Subcutaneous abdominal adipose tissue (tissue), 5 donors: Measurements from ENCODE around the gene FAN1.

Experiments used
- H3K27ac ChIP-seq: one replicate; pipeline ENCODE4 v1.7.0; 2013; ENCODE audit warnings: low read depth, mild to moderate bottlenecking, inconsistent platforms, low read length, moderate library complexity
- H3K27me3 ChIP-seq, 5 donors: one replicate each; pipeline ENCODE4 v1.7.0; 2013; ENCODE audit warnings: low read length in 5 of 5, inconsistent platforms in 1 of 5; ENCODE audit not compliant: control insufficient read depth in 5 of 5, insufficient read depth in 4 of 5
- H3K36me3 ChIP-seq, 5 donors: one replicate each; pipeline ENCODE4 v1.7.0; 2013; ENCODE audit warnings: low read length in 5 of 5; ENCODE audit not compliant: control insufficient read depth in 5 of 5, insufficient read depth in 5 of 5
- H3K4me1 ChIP-seq, 5 donors: one replicate each; pipeline ENCODE4 v1.7.0; 2013; ENCODE audit warnings: low read length in 5 of 5, mild to moderate bottlenecking in 3 of 5, moderate library complexity in 1 of 5; ENCODE audit not compliant: control insufficient read depth in 5 of 5, insufficient read depth in 5 of 5
- H3K4me3 ChIP-seq, 5 donors: one replicate each; pipeline ENCODE4 v1.7.0; 2013; ENCODE audit warnings: low read length in 5 of 5, low read depth in 1 of 5
- H3K9ac ChIP-seq, 5 donors: one replicate each; pipeline ENCODE4 v1.7.0; 2013; ENCODE audit warnings: low read length in 5 of 5, mild to moderate bottlenecking in 4 of 5, moderate library complexity in 3 of 5
- H3K9me3 ChIP-seq, 5 donors: one replicate each; pipeline ENCODE4 v1.7.0; 2013; ENCODE audit warnings: low read length in 5 of 5; ENCODE audit not compliant: control insufficient read depth in 5 of 5
- donor health status: healthy.
- donor health status: healthy.
- donor health status: healthy.
- donor health status: healthy.
- donor health status: healthy.

Gene FAN1

DNA sequence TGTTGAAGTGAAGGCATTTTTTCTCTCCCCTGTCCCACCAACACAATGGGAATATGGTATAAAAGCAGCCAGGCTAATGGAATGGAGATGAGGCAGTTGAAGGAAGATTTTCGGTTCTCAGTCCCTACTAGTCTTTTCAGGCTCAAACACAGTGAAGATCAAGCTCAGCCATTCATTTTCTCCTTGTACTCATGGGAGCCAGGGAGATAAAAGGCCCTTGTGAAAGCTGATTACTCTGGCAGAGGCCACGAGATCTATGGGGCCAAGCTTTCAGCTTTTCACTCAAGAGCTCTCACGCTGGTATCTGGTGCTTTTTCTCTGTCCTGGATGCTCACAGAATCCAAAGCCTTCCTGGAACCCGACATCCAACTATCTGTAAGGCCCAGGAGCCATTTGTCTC, 14.5 kb upstream of the FAN1 start:
- Histone ChIP-seq H3K4me1 (no peaks in the 10 kb centered on the region), H3K4me3 (no peak overlapping the region), H3K9me3 (no peaks in the 10 kb centered on the region), H3K27ac (no peak overlapping the region), H3K9ac (no peak overlapping the region), H3K27me3 (peaks cover 0 to 2% (median 0%) of the 10 kb centered on the region in 5 donors), H3K36me3 (no peaks in the 10 kb centered on the region)

GRCh38 chr15:30895461-30896210, 8.1 kb upstream of the FAN1 start:
- H3K4me3 ChIP-seq = no peak overlapping the region
- H3K9me3 ChIP-seq = no peaks in the 10 kb centered on the region

DNA sequence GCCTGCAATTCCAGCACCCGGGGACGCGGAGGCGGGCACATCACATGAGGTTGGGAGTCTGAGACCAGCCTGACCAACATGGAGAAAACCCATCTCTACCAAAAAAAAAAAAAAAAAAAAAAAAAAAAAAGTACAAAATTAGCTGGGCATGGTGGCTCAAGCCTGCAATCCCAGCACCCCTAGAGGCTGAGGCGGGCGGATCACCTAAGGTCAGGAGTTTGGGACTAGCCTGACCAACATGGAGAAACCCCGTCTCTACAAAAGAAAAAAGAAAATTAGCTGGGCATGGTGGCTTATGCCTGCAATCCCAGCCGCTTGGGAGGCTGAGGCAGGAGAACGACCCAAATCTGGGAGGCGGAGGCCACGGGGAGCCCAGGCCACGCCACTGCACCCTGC, 7.5 kb upstream of the FAN1 start:
- no peaks in the 10 kb centered on the region for H3K9me3 ChIP-seq
- no peak overlapping the region for H3K4me3 ChIP-seq
- no peaks in the 10 kb centered on the region for H3K4me1 ChIP-seq
- no peak overlapping the region for H3K9ac ChIP-seq
- H3K27ac ChIP-seq = no peak overlapping the region
- H3K27me3 ChIP-seq = no peaks in the 10 kb centered on the region
- H3K36me3 ChIP-seq = no peaks in the 10 kb centered on the region

More at GRCh38 chr15:30895461-30896210, 8.1 kb upstream of the FAN1 start:
- Histone ChIP-seq H3K4me1 (no peaks in the 10 kb centered on the region), H3K36me3 (no peaks in the 10 kb centered on the region), H3K27ac (no peak overlapping the region), H3K9ac (no peak overlapping the region), H3K27me3 (no peaks in the 10 kb centered on the region)

DNA sequence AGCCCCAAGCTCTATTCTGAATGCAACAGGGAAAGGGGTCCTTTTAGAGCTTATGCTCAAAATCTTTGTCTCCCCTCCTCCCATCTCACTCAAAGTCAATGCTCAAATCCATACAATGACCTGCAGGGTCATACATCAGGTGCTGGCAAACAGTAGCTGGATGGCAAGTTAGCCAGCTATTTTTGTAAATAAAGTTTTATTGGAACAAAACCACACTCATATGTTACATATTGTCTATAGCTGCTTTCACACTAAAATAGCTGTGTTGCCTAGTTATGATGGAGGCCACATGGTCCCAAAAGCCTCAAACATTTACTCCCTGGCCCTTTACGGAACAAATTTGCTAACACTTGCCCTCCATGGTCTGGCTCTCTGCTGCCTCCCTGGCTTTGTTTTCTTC, 1.8 kb upstream of the FAN1 start:
- Histone ChIP-seq H3K27ac (no peak overlapping the region), H3K9ac (no peak overlapping the region), H3K27me3 (no peaks in the 10 kb centered on the region), H3K9me3 (no peaks in the 10 kb centered on the region), H3K4me1 (peaks cover 0 to 17% (median 13%) of the 10 kb centered on the region in 5 donors), H3K36me3 (no peaks in the 10 kb centered on the region), H3K4me3 (no peak overlapping the region)

DNA sequence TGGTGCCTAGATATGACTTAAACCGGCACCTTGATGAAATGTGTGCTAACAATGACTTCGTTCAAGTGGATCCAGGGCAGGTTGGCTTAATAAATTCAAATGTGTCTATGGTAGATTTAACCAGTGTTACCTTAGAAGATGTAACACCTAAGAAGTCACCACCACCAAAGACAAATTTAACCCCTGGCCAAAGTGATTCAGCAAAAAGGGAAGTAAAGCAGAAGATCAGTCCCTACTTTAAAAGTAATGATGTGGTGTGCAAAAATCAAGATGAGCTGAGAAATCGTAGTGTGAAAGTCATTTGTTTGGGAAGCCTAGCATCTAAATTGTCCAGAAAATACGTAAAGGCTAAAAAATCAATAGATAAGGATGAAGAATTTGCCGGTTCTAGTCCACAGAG, 1.1 kb downstream of the FAN1 start:
- Histone ChIP-seq H3K36me3 (peaks cover 7 to 15% (median 11%) of the 10 kb centered on the region in 5 donors), H3K4me3 (peak overlapping the region in 2 of 5 donors; percentile 77 to 97), H3K9ac (peak overlapping the region in 1 of 5 donors; percentile 84), H3K9me3 (no peaks in the 10 kb centered on the region), H3K27ac (no peak overlapping the region), H3K27me3 (no peaks in the 10 kb centered on the region), H3K4me1 (peaks cover 0 to 17% (median 13%) of the 10 kb centered on the region in 5 donors)

DNA sequence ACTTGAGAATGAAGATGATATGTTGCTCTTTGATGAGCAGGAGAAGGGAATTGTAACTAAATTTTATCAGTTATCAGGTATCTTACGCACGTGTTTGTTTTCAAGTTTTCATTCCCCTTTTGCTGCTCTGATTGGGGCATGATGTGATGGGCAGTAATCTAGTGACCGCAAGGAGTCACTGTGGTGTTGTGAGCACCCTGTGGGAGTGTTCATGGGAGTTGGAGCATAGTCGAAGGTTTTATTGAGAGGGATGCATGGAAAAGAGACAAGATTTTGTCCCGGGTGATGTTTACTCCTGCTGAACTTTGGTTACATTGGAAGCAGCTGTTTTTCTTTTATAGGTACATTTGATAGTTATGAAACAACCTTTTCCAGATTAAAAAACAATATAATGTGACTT, 2.1 kb downstream of the FAN1 start:
- no peak overlapping the region for H3K4me3 ChIP-seq
- peaks cover 0 to 17% (median 13%) of the 10 kb centered on the region in 5 donors for H3K4me1 ChIP-seq
- H3K9me3 ChIP-seq = no peaks in the 10 kb centered on the region
- H3K9ac ChIP-seq = no peak overlapping the region
- peaks cover 10 to 22% (median 15%) of the 10 kb centered on the region in 5 donors for H3K36me3 ChIP-seq
- H3K27me3 ChIP-seq = no peaks in the 10 kb centered on the region
- H3K27ac ChIP-seq = no peak overlapping the region

GRCh38 chr15:30906366-30906765, 2.7 kb downstream of the FAN1 start:
- Histone ChIP-seq H3K36me3 (peaks cover 12 to 26% (median 15%) of the 10 kb centered on the region in 5 donors), H3K4me3 (no peak overlapping the region), H3K4me1 (peaks cover 0 to 17% (median 13%) of the 10 kb centered on the region in 5 donors), H3K9ac (no peak overlapping the region), H3K9me3 (no peaks in the 10 kb centered on the region), H3K27me3 (no peaks in the 10 kb centered on the region), H3K27ac (no peak overlapping the region)

- Histone ChIP-seq H3K9me3 (no peaks in the 10 kb centered on the region), H3K27ac (no peak overlapping the region), H3K27me3 (no peaks in the 10 kb centered on the region), H3K4me1 (no peaks in the 10 kb centered on the region), H3K4me3 (no peak overlapping the region), H3K36me3 (peaks cover 21 to 71% (median 51%) of the 10 kb centered on the region in 5 donors), H3K9ac (no peak overlapping the region)
Observed at GRCh38 chr15:30913761-30914160, 10.0 kb downstream of the FAN1 start.

DNA sequence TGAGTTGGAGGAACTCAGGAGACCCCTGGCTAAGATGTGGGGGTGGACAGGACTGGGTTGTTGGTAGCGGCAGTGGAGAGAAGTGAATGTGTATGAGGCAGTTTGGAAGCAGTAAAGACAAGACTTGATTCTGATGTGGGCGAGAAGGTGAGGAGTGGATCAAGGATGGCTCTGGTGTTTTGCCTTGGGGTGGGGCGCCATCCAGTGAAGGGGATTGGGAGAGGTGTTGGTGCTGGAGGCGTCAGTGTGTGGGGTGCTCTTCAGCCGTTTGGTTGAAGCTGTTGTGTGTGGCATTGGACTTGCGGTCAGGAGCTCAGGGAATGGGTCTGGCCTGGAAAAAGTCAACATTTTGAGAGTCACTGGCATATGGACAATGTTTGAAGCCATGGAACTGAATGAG, 13.3 kb downstream of the FAN1 start:
- Histone ChIP-seq H3K4me1 (peaks cover 0 to 13% (median 11%) of the 10 kb centered on the region in 5 donors), H3K9me3 (no peaks in the 10 kb centered on the region), H3K36me3 (peaks cover 12 to 81% (median 58%) of the 10 kb centered on the region in 5 donors), H3K27me3 (no peaks in the 10 kb centered on the region), H3K9ac (no peak overlapping the region), H3K27ac (no peak overlapping the region), H3K4me3 (no peak overlapping the region)

DNA sequence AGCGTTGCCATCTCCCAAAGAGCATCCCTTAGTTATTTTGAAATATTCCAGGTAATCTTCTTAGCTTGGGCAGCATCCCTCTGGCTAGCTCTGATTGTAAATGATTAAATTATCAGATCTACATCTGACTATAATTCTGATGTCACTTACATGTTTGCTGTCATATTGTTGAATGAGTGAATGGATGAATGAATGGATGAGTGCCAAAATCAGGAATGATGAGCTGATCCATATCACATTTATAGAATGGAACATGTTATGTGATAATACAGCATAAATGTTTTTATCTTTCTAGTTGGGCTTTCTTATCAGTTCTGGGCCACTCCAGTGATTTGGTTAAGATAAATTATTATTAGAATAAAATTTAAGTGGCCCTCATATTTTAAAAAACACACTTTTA, 14.0 kb downstream of the FAN1 start:
- H3K27ac ChIP-seq = no peak overlapping the region
- no peaks in the 10 kb centered on the region for H3K9me3 ChIP-seq
- H3K4me1 ChIP-seq = peaks cover 0 to 17% (median 12%) of the 10 kb centered on the region in 5 donors
- no peak overlapping the region for H3K4me3 ChIP-seq
- no peak overlapping the region for H3K9ac ChIP-seq
- peaks cover 12 to 82% (median 56%) of the 10 kb centered on the region in 5 donors for H3K36me3 ChIP-seq
- H3K27me3 ChIP-seq = no peaks in the 10 kb centered on the region
